Endothelial cell of umbilical vein (primary cell): ENCODE measurements around the gene AHSP.

Source experiments
- CTCF ChIP-seq, 2 donors: IDR thresholded peaks; 1 replicate in 1 of 2; 2 replicates in 1 of 2; pipeline ENCODE4 v1.5.1; 2011; ENCODE audit warnings: low read length in 2 of 2, mild to moderate bottlenecking in 2 of 2, moderate library complexity in 2 of 2, control low read depth in 1 of 2, inconsistent platforms in 1 of 2, low read depth in 1 of 2; ENCODE audit not compliant: insufficient read depth in 1 of 2; ENCODE audit errors: extremely low read depth in 1 of 2
- EZH2 ChIP-seq: IDR thresholded peaks from 2 replicates; pipeline ENCODE4 v1.6.1; 2012; ENCODE audit warnings: borderline replicate concordance, low read depth, mild to moderate bottlenecking, moderate library complexity, low read length, inconsistent platforms; ENCODE audit not compliant: severe bottlenecking
- POLR2A ChIP-seq: IDR thresholded peaks from 2 replicates; pipeline ENCODE4 v1.6.1; 2012; ENCODE audit warnings: low read depth, mild to moderate bottlenecking, control low read depth, low read length
- POLR2AphosphoS5 ChIP-seq: IDR thresholded peaks from 2 replicates; pipeline ENCODE4 v1.6.1; 2012; ENCODE audit warnings: low read depth, mild to moderate bottlenecking, control low read depth, low read length, moderate library complexity; ENCODE audit not compliant: insufficient read depth

GRCh38 chr16:31508706-31509195 is 18.9 kb upstream of the AHSP start:
- TF ChIP-seq CTCF (IDR thresholded peaks at IDR 0.05; ENCODE audit: extremely low read depth in 1 of 2, insufficient read depth in 1 of 2, low read depth in 1 of 2, low read length in 2 of 2) (no peak), EZH2 (no peak), POLR2AphosphoS5 (no peak), POLR2A (no peak)
